HS-5 (cell line): ENCODE data around the gene PDCL3.
A peak's percentile ranks its signal among the peaks of the same experiment; 100 is the strongest.

Experiments
- DNase-seq: peaks from one replicate; pipeline ENCODE4 v3.0.0-alpha.2; 2012; ENCODE audit warnings: low read depth

The PDCL3 gene

GRCh38 chr2:100560216-100560830 is 2.5 kb upstream of the PDCL3 start:
- DNase-seq: no peak

GRCh38 chr2:100561191-100561590 is 1.6 kb upstream of the PDCL3 start:
- DNase-seq: no peak

- DNase-seq: no peak
These were observed 834 bp downstream of the PDCL3 start for GRCh38 chr2:100563407-100564247.

GRCh38 chr2:100568989-100569388 is 6.2 kb downstream of the PDCL3 start:
- no peak for DNase-seq

GRCh38 chr2:100571668-100572067 is 8.9 kb downstream of the PDCL3 start:
- DNase-seq: no peak

- peak; percentile 31 for DNase-seq
These were observed 15.0 kb downstream of the PDCL3 start for GRCh38 chr2:100577777-100578176.

- no peak for DNase-seq
These were observed 17.8 kb downstream of the PDCL3 start for GRCh38 chr2:100580367-100581276.

- no peak for DNase-seq
These were observed 18.5 kb downstream of the PDCL3 start for GRCh38 chr2:100581277-100581612.

GRCh38 chr2:100584816-100585215 is 22.0 kb downstream of the PDCL3 start:
- no peak for DNase-seq

GRCh38 chr2:100588071-100588786 is 25.4 kb downstream of the PDCL3 start:
- peak; percentile 77 for DNase-seq

- DNase-seq: no peak
These were observed 26.7 kb downstream of the PDCL3 start for GRCh38 chr2:100589527-100589926.

- peak; percentile 32 for DNase-seq
These were observed 29.4 kb downstream of the PDCL3 start for GRCh38 chr2:100592226-100592625.

GRCh38 chr2:100596465-100596864 is 33.7 kb downstream of the PDCL3 start:
- no peak for DNase-seq

GRCh38 chr2:100599566-100599965 is 36.8 kb downstream of the PDCL3 start:
- DNase-seq: no peak

GRCh38 chr2:100601661-100602060 is 38.9 kb downstream of the PDCL3 start:
- no peak for DNase-seq

- DNase-seq: no peak
These were observed 40.6 kb downstream of the PDCL3 start for GRCh38 chr2:100603414-100603813.

- DNase-seq: no peak
These were observed 41.3 kb downstream of the PDCL3 start for GRCh38 chr2:100603948-100604633.

- no peak for DNase-seq
These were observed 43.5 kb downstream of the PDCL3 start for GRCh38 chr2:100606332-100606725.

- DNase-seq: peak; percentile 63
These were observed 44.0 kb downstream of the PDCL3 start for GRCh38 chr2:100606726-100607343.

- peak; percentile 65 for DNase-seq
These were observed 47.6 kb downstream of the PDCL3 start for GRCh38 chr2:100610381-100610831.
